ENCODE results near the gene MTIF3. TPM values are rescaled to one million over a fixed set of nuclear protein-coding genes. Genes with fewer than 3 reads are reported as not detected.

Gene MTIF3
- polyA plus RNA-seq, 1 of the 3 experiments (the other 2 are of a cell fraction), result 29.5 TPM

- H3K4me1 ChIP-seq (ENCODE audit: control insufficient read depth in 1 of 2, insufficient read depth in 2 of 2, low read depth in 1 of 2, low read length in 1 of 2), result peaks cover 0 to 3% of the 10 kb centered on the region in 2 experiments; a peak in 1 of 4 replicates
- no peak overlapping the region for H3K4me2 ChIP-seq
- no peak overlapping the region for H2AFZ ChIP-seq (ENCODE audit: low read depth)
- ChIA-PET POLR2A (no interaction called here), CTCF (no interaction called here)
- no peaks in the 10 kb centered on the region for H3F3A ChIP-seq (replicated peaks; ENCODE audit: insufficient read depth)
- no peaks in the 10 kb centered on the region for H4K20me1 ChIP-seq (ENCODE audit: insufficient read depth)
- no peak overlapping the region for H3K27ac ChIP-seq (ENCODE audit: low read depth in 2 of 2, low read length in 1 of 2)
- H3K9me3 ChIP-seq, result no peaks in the 10 kb centered on the region
- WGBS (ENCODE audit: low lambda C conversion rate), result 47% methylated on average over 1 of the region's 1 CpG
- H3K4me3 ChIP-seq (ENCODE audit: low read depth in 2 of 2, low read length in 1 of 2), result no peak overlapping the region
- H3K9ac ChIP-seq, result no peak overlapping the region
- no peak for TF ChIP-seq TCF12 (IDR thresholded peaks at IDR 0.05)
- DNase-seq, result no peak
- H3K79me2 ChIP-seq (ENCODE audit: insufficient read depth), result no peaks in the 10 kb centered on the region
- H3K27me3 ChIP-seq (ENCODE audit: insufficient read depth), result peaks cover 16% of the 10 kb centered on the region
- H3K9me2 ChIP-seq, result no peaks in the 10 kb centered on the region
- no peaks in the 10 kb centered on the region for H3K36me3 ChIP-seq (replicated peaks in 1 of 2; ENCODE audit: control insufficient read depth in 1 of 2, insufficient read depth in 2 of 2, low read length in 1 of 2)
Measured at GRCh38 chr13:27419328-27419727, 31.0 kb downstream of the MTIF3 start.

DNA sequence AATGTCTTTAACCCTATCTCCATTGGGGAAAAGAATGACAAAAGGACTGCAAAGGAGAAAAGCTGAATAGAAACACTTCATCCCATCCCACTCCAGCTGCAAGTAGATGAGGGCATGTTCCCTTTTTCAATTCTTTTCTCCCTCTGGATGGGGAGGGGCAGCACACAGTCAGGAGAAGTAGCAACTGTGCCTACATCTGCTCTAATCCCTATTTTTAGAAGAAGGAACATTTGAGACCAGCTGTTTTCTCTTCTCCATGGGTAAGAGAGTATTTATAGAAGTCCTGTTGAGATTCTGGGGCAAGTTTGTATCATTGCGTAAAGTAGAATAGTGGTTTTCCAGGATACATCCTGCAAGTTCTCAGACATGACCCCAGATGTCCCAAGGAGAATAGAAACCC is 35.2 kb downstream of the MTIF3 start:
- POLR2A ChIA-PET, result no interaction called here
- H3K4me2 ChIP-seq, result no peak overlapping the region

More for the DNA sequence above, 35.2 kb downstream of the MTIF3 start:
- Histone ChIP-seq H3K4me1 (ENCODE audit: control insufficient read depth in 1 of 2, insufficient read depth in 2 of 2, low read depth in 1 of 2, low read length in 1 of 2) (no peaks in the 10 kb centered on the region), H3K27ac (ENCODE audit: low read depth in 2 of 2, low read length in 1 of 2) (no peak overlapping the region), H3K36me3 (replicated peaks in 1 of 2; ENCODE audit: control insufficient read depth in 1 of 2, insufficient read depth in 2 of 2, low read length in 1 of 2) (no peaks in the 10 kb centered on the region), H3K79me2 (ENCODE audit: insufficient read depth) (no peaks in the 10 kb centered on the region), H2AFZ (ENCODE audit: low read depth) (no peak overlapping the region), H3K4me3 (ENCODE audit: low read depth in 2 of 2, low read length in 1 of 2) (no peak overlapping the region), H4K20me1 (ENCODE audit: insufficient read depth) (no peaks in the 10 kb centered on the region), H3K9ac (no peak overlapping the region), H3K27me3 (ENCODE audit: insufficient read depth) (peaks cover 44% of the 10 kb centered on the region), H3K9me2 (no peaks in the 10 kb centered on the region), H3F3A (replicated peaks; ENCODE audit: insufficient read depth) (no peaks in the 10 kb centered on the region), H3K9me3 (no peaks in the 10 kb centered on the region)
- 31% methylated on average over 1 of the region's 1 CpG for WGBS (ENCODE audit: low lambda C conversion rate)
- TF ChIP-seq PBX3 (IDR thresholded peaks at IDR 0.05), result no peak
- no peak for TF ChIP-seq RXRA (IDR thresholded peaks at IDR 0.05; ENCODE audit: borderline replicate concordance, low read depth)
- TF ChIP-seq USF2 (IDR thresholded peaks at IDR 0.05; ENCODE audit: borderline replicate concordance, low read depth, low read length), result no peak
- no peak for TF ChIP-seq RCOR1 (IDR thresholded peaks at IDR 0.05; ENCODE audit: low read length)
- TF ChIP-seq JUND (IDR thresholded peaks at IDR 0.05), result no peak
- TF ChIP-seq YY1 (IDR thresholded peaks at IDR 0.05; ENCODE audit: low read depth), result no peak
- TF ChIP-seq MEF2A (IDR thresholded peaks at IDR 0.05; ENCODE audit: borderline replicate concordance, low read depth), result no peak
- TF ChIP-seq REST (IDR thresholded peaks at IDR 0.05; ENCODE audit: low read depth, low read length), result no peak
- no peak for TF ChIP-seq MXI1 (IDR thresholded peaks at IDR 0.05; ENCODE audit: low read depth, low read length)
- no peak for TF ChIP-seq FOSL2 (IDR thresholded peaks at IDR 0.05; ENCODE audit: borderline replicate concordance, low read depth)
- TF ChIP-seq, protein P1, sequence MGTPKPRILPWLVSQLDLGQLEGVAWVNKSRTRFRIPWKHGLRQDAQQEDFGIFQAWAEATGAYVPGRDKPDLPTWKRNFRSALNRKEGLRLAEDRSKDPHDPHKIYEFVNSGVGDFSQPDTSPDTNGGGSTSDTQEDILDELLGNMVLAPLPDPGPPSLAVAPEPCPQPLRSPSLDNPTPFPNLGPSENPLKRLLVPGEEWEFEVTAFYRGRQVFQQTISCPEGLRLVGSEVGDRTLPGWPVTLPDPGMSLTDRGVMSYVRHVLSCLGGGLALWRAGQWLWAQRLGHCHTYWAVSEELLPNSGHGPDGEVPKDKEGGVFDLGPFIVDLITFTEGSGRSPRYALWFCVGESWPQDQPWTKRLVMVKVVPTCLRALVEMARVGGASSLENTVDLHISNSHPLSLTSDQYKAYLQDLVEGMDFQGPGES (IDR thresholded peaks at IDR 0.05; ENCODE audit: low read depth, low read length), result no peak
- no peak for TF ChIP-seq NRF1 (IDR thresholded peaks at IDR 0.05; ENCODE audit: low read depth, low read length)
- no peak for TF ChIP-seq NFIC (IDR thresholded peaks at IDR 0.05; ENCODE audit: borderline replicate concordance)
- CTCF ChIA-PET, result interaction anchor here (1.0 to 1.6 kb wide), 3 partner anchors 9 to 415 kb away, joined by 3 to 6 read pairs (median 4); no protein-coding TSS in a partner anchor
- no peak for DNase-seq
